Tibial nerve (tissue), 4 donors: ENCODE measurements around the gene SLU7. TPM values are rescaled to one million over a fixed set of nuclear protein-coding genes. Genes with fewer than 3 reads are reported as not detected.

Experiments
- DNase-seq, 2 donors: peaks; one replicate each; pipeline ENCODE4 v3.0.0-alpha.2; 2019; ENCODE audit warnings: low spot score in 2 of 2
- H3K27ac ChIP-seq, 4 donors: fragments of 200-600 bp; sonication (generic) in 3 of 4; one replicate each; pipeline ENCODE4 v1.5.1; 2017 to 2019; ENCODE audit warnings: mild to moderate bottlenecking in 1 of 4
- H3K27me3 ChIP-seq, 2 donors: fragments of 200-600 bp; sonication (generic) in 1 of 2; one replicate each; pipeline versions ENCODE4 v1.5.1 to v1.6.0; 2017 to 2019
- H3K36me3 ChIP-seq, 3 donors: fragments of 200-600 bp; sonication (generic); one replicate each; pipeline ENCODE4 v1.5.1; 2018 to 2019
- H3K4me1 ChIP-seq, 4 donors: fragments of 200-600 bp; sonication (generic) in 3 of 4; one replicate each; pipeline ENCODE4 v1.5.1; 2017 to 2019
- H3K4me3 ChIP-seq, 4 donors: fragments of 200-600 bp; sonication (generic) in 3 of 4; one replicate each; pipeline ENCODE4 v1.5.1; 2017 to 2019; ENCODE audit warnings: mild to moderate bottlenecking in 1 of 4, moderate library complexity in 1 of 4
- H3K9me3 ChIP-seq, 4 donors: fragments of 200-600 bp; sonication (generic) in 3 of 4; one replicate each; pipeline ENCODE4 v1.5.1; 2017 to 2019
- CTCF ChIP-seq, 5 experiments: fragments of 200-600 bp in 3 of 5; fragments of 450-650 bp in 2 of 5; sonication (generic) in 3 of 5; IDR thresholded peaks; one replicate each; pipeline ENCODE4 v1.5.1; 2016 to 2019; ENCODE audit warnings: antibody characterized with exemption in 5 of 5, mild to moderate bottlenecking in 3 of 5, moderate library complexity in 2 of 5
- EP300 ChIP-seq, 2 donors: sonication (generic); formaldehyde crosslinking; IDR thresholded peaks; one replicate each; pipeline ENCODE4 v1.6.1; 2017; ENCODE audit warnings: antibody characterized with exemption in 2 of 2, mild to moderate bottlenecking in 1 of 2
- POLR2A ChIP-seq, 2 donors: fragments of 450-650 bp; IDR thresholded peaks; one replicate each; pipeline ENCODE4 v1.6.1; 2017; ENCODE audit warnings: antibody characterized with exemption in 2 of 2, mild to moderate bottlenecking in 2 of 2, moderate library complexity in 2 of 2
- WGBS, 2 donors: methylation state at CpG; one replicate each; pipeline ENCODE4 v1.1.5; 2018; 5-methylcytosine and 5-hydroxymethylcytosine counted together
- total RNA-seq, 4 donors: library from RNA; depleted of rRNA; stranded (reverse); fragments of >200 nt; gene quantifications; one replicate each; pipeline ENCODE4 v1.1.0, GENCODE V29; 2016

Gene SLU7
- total RNA-seq, 4 donors from 2014 or later = 68.2 to 76.8 (median 71.1) TPM

DNA sequence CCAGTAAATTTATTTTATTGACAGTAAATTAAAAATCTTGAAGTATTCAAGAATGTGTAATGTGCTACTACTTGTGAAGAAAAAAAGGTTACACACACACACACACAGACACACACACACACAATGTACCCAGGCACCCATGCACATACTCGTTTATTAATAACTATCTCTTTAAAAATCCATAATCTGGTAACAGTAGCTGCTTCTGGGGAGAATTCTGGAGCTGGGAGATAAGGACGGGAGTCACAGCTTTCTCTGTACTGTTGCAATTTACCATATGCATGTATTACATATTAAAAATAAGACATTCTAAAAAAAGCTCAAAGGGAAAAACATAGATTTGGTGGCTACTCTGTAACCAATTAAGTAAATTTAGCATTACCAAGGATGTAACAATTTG is 40.6 kb downstream of the SLU7 start:
- WGBS, 2 donors = 60 to 74% methylated on average over 2 of the region's 2 CpGs
- H3K27me3 ChIP-seq = no peaks in the 10 kb centered on the region
- H3K4me1 ChIP-seq = no peaks in the 10 kb centered on the region
- H3K4me3 ChIP-seq = no peak overlapping the region
- DNase-seq = no peak
- TF ChIP-seq EP300 (IDR thresholded peaks at IDR 0.05) = no peak
- no peak for TF ChIP-seq POLR2A (IDR thresholded peaks at IDR 0.05)
- TF ChIP-seq CTCF (IDR thresholded peaks at IDR 0.05) = no peak
- no peaks in the 10 kb centered on the region for H3K9me3 ChIP-seq
- H3K36me3 ChIP-seq = no peaks in the 10 kb centered on the region
- no peak overlapping the region for H3K27ac ChIP-seq

- no peak overlapping the region for H3K27ac ChIP-seq
- 86 to 88% methylated on average over 5 of the region's 5 CpGs for WGBS, 2 donors
Observed at GRCh38 chr5:160377651-160378050, 41.2 kb downstream of the SLU7 start.

GRCh38 chr5:160376416-160376815 is 42.5 kb downstream of the SLU7 start:
- no peaks in the 10 kb centered on the region for H3K4me1 ChIP-seq
- no peaks in the 10 kb centered on the region for H3K36me3 ChIP-seq

More at GRCh38 chr5:160377651-160378050, 41.2 kb downstream of the SLU7 start:
- TF ChIP-seq EP300 (IDR thresholded peaks at IDR 0.05) = no peak
- TF ChIP-seq CTCF (IDR thresholded peaks at IDR 0.05) = no peak
- no peak for TF ChIP-seq POLR2A (IDR thresholded peaks at IDR 0.05)
- no peak overlapping the region for H3K4me3 ChIP-seq
- DNase-seq = no peak
- H3K36me3 ChIP-seq = no peaks in the 10 kb centered on the region
- no peaks in the 10 kb centered on the region for H3K27me3 ChIP-seq
- no peaks in the 10 kb centered on the region for H3K4me1 ChIP-seq
- H3K9me3 ChIP-seq = no peaks in the 10 kb centered on the region

DNA sequence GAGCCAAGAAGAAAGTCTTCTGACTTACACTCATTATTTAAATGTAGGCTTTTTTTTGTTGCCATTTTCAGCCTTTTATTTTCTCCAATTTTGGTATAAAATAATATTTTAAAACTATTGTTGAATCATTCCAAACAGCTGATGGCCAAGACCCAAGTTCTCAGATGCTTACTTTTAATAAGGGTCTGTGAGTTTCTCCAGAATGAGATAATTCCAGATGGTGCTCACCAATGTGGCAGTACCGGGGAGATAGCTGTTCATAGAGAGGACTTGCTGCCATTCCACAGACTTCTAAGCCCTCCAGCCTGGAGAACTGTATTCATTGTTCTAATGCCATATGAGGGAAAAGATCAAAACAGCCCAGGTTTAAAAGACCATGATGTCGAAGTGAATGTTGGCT is 43.2 kb downstream of the SLU7 start:
- no peaks in the 10 kb centered on the region for H3K9me3 ChIP-seq
- peaks cover 0 to 4% (median 0%) of the 10 kb centered on the region in 4 donors for H3K4me1 ChIP-seq
- peaks cover 0 to 3% of the 10 kb centered on the region in 2 donors for H3K27me3 ChIP-seq
- no peak overlapping the region for H3K27ac ChIP-seq
- 63 to 71% methylated on average over 2 of the region's 2 CpGs for WGBS, 2 donors
- no peak overlapping the region for H3K4me3 ChIP-seq
- no peak for DNase-seq
- no peaks in the 10 kb centered on the region for H3K36me3 ChIP-seq
- no peak for TF ChIP-seq POLR2A (IDR thresholded peaks at IDR 0.05)
- no peak for TF ChIP-seq CTCF (IDR thresholded peaks at IDR 0.05)
- TF ChIP-seq EP300 (IDR thresholded peaks at IDR 0.05) = no peak

More at GRCh38 chr5:160376416-160376815, 42.5 kb downstream of the SLU7 start:
- H3K4me3 ChIP-seq = no peak overlapping the region
- DNase-seq = no peak
- H3K27ac ChIP-seq = no peak overlapping the region
- no peak for TF ChIP-seq POLR2A (IDR thresholded peaks at IDR 0.05)
- no peak for TF ChIP-seq EP300 (IDR thresholded peaks at IDR 0.05)
- no peak for TF ChIP-seq CTCF (IDR thresholded peaks at IDR 0.05)
- H3K9me3 ChIP-seq = no peaks in the 10 kb centered on the region
- H3K27me3 ChIP-seq = peaks cover 0 to 3% of the 10 kb centered on the region in 2 donors

GRCh38 chr5:160375166-160375565 is 43.7 kb downstream of the SLU7 start:
- Histone ChIP-seq H3K27me3 (peaks cover 0 to 3% of the 10 kb centered on the region in 2 donors), H3K36me3 (no peaks in the 10 kb centered on the region), H3K4me3 (no peak overlapping the region), H3K27ac (no peak overlapping the region), H3K4me1 (peaks cover 0 to 9% (median 1%) of the 10 kb centered on the region in 4 donors), H3K9me3 (no peaks in the 10 kb centered on the region)
- TF ChIP-seq EP300 (IDR thresholded peaks at IDR 0.05) = no peak
- no peak for TF ChIP-seq CTCF (IDR thresholded peaks at IDR 0.05)
- TF ChIP-seq POLR2A (IDR thresholded peaks at IDR 0.05) = no peak
- DNase-seq = no peak
